Activated CD8-positive, alpha-beta T cell treated with anti-CD3 and anti-CD28 coated beads for 36 hours (primary cell): ENCODE data around the gene WWC2. TPM values are rescaled to one million over a fixed set of nuclear protein-coding genes. Genes with fewer than 3 reads are reported as not detected.

Source experiments
- ATAC-seq: fragments of 200-7000 bp; cut with Tn5 transposase; one replicate; pipeline ENCODE4 v1.10.0; 2021; ENCODE audit warnings: mild to moderate bottlenecking, moderate library complexity
- CTCF ChIA-PET: fragments of 350-600 bp; sonication (Branson Sonifier 250); formaldehyde crosslinking; loops from one replicate; lab custom pipeline; 2021; ENCODE audit warnings: antibody characterized with exemption; lab: Charles Lee
- POLR2A ChIA-PET: fragments of 350-600 bp; sonication (Branson Sonifier 250); formaldehyde crosslinking; loops from one replicate; lab custom pipeline; 2021; ENCODE audit warnings: antibody characterized with exemption; lab: Charles Lee
- DNase-seq: peaks from one replicate; pipeline ENCODE4 v3.0.0-alpha.2; 2020
- H3K27ac Mint-ChIP-seq: one replicate; pipeline ENCODE4 v1.8.0; 2021; ENCODE audit warnings: mild to moderate bottlenecking, mixed read lengths
- H3K27me3 Mint-ChIP-seq: one replicate; pipeline ENCODE4 v1.8.0; 2021; ENCODE audit warnings: mixed read lengths
- H3K36me3 Mint-ChIP-seq: one replicate; pipeline ENCODE4 v1.8.0; 2021; ENCODE audit warnings: low read depth, mixed read lengths
- H3K4me1 Mint-ChIP-seq: one replicate; pipeline ENCODE4 v1.8.0; 2021; ENCODE audit warnings: low read depth, mixed read lengths
- H3K4me3 Mint-ChIP-seq: one replicate; pipeline ENCODE4 v1.8.0; 2021; ENCODE audit warnings: mild to moderate bottlenecking, moderate library complexity, mixed read lengths
- H3K9me3 Mint-ChIP-seq: one replicate; pipeline ENCODE4 v1.8.0; 2021; ENCODE audit warnings: mixed read lengths
- CTCF ChIP-seq: fragments of 200-600 bp; IDR thresholded peaks from one replicate; pipeline ENCODE4 v1.8.0; 2022; ENCODE audit warnings: antibody characterized with exemption, mild to moderate bottlenecking
- intact Hi-C: fragments of 100-400 bp; cut with micrococcal nuclease; formaldehyde crosslinking; loops from one replicate; pipeline ENCODE4 v1.10.0; 2022
- total RNA-seq, 2 experiments: library from RNA; stranded (reverse); gene quantifications; one replicate each; pipeline ENCODE4 v1.2.3, GENCODE V29; 2021

The WWC2 gene
- total RNA-seq, 2 experiments from 2014 or later, result 1.9 TPM

- H3K4me1 Mint-ChIP-seq, result no peaks in the 10 kb centered on the region
- POLR2A ChIA-PET, result no interaction called here
- no peak for TF ChIP-seq CTCF
- H3K4me3 Mint-ChIP-seq, result no peak overlapping the region
- ATAC-seq, result no peak
- H3K27ac Mint-ChIP-seq, result no peak overlapping the region
- H3K27me3 Mint-ChIP-seq, result peaks cover 6% of the 10 kb centered on the region
- intact Hi-C loops, result no loop called here
- no peak for DNase-seq
- no peaks in the 10 kb centered on the region for H3K36me3 Mint-ChIP-seq
- CTCF ChIA-PET, result interaction anchor here (2.2 kb wide), 1 partner anchor 138 kb away, joined by 4 read pairs; no protein-coding TSS in a partner anchor
- H3K9me3 Mint-ChIP-seq, result no peaks in the 10 kb centered on the region
Observed at GRCh38 chr4:183124228-183124627, 25.2 kb downstream of the WWC2 start.

- intact Hi-C loops, result no loop called here
- no peaks in the 10 kb centered on the region for H3K4me1 Mint-ChIP-seq
- H3K4me3 Mint-ChIP-seq, result no peak overlapping the region
- H3K27me3 Mint-ChIP-seq, result peaks cover 6% of the 10 kb centered on the region
- DNase-seq, result no peak
- no peaks in the 10 kb centered on the region for H3K9me3 Mint-ChIP-seq
- ATAC-seq, result no peak
- ChIA-PET CTCF (interaction anchor here (2.2 kb wide), 1 partner anchor 138 kb away, joined by 4 read pairs; no protein-coding TSS in a partner anchor), POLR2A (no interaction called here)
- H3K27ac Mint-ChIP-seq, result no peak overlapping the region
- no peak for TF ChIP-seq CTCF
- no peaks in the 10 kb centered on the region for H3K36me3 Mint-ChIP-seq
Observed at GRCh38 chr4:183124865-183125264, 25.8 kb downstream of the WWC2 start.

GRCh38 chr4:183129125-183129524 is 30.1 kb downstream of the WWC2 start:
- Mint-ChIP-seq H3K27ac (no peak overlapping the region), H3K4me1 (no peaks in the 10 kb centered on the region), H3K27me3 (peaks cover 5% of the 10 kb centered on the region), H3K4me3 (no peak overlapping the region), H3K36me3 (no peaks in the 10 kb centered on the region), H3K9me3 (no peaks in the 10 kb centered on the region)
- ATAC-seq (no peak), DNase-seq (no peak)
- ChIA-PET POLR2A (no interaction called here), CTCF (no interaction called here)
- intact Hi-C loops, result no loop called here
- no peak for TF ChIP-seq CTCF

GRCh38 chr4:183129675-183130074 is 30.6 kb downstream of the WWC2 start:
- ChIA-PET CTCF (no interaction called here), POLR2A (no interaction called here)
- Mint-ChIP-seq H3K4me3 (no peak overlapping the region), H3K36me3 (no peaks in the 10 kb centered on the region), H3K27me3 (peaks cover 5% of the 10 kb centered on the region), H3K27ac (no peak overlapping the region), H3K4me1 (no peaks in the 10 kb centered on the region), H3K9me3 (no peaks in the 10 kb centered on the region)
- no peak for TF ChIP-seq CTCF
- DNase-seq (no peak), ATAC-seq (no peak)
- intact Hi-C loops, result no loop called here

GRCh38 chr4:183130328-183131155 is 31.5 kb downstream of the WWC2 start:
- H3K27me3 Mint-ChIP-seq, result peaks cover 7% of the 10 kb centered on the region
- CTCF ChIA-PET, result no interaction called here
- TF ChIP-seq CTCF, result no peak
- H3K4me3 Mint-ChIP-seq, result no peak overlapping the region
- no peaks in the 10 kb centered on the region for H3K9me3 Mint-ChIP-seq
- H3K4me1 Mint-ChIP-seq, result no peaks in the 10 kb centered on the region
- intact Hi-C loops, result no loop called here
- no peak for DNase-seq
- H3K27ac Mint-ChIP-seq, result no peak overlapping the region
- ATAC-seq, result no peak
- POLR2A ChIA-PET, result interaction anchor here (0.6 kb wide), 1 partner anchor 25 kb away, joined by 3 read pairs; no protein-coding TSS in a partner anchor
- no peaks in the 10 kb centered on the region for H3K36me3 Mint-ChIP-seq
